ENCODE data around the gene MKLN1.

The MKLN1 gene

GRCh38 chr7:131533566-131534561 is 206.2 kb downstream of the MKLN1 start:
- no peak for DNase-seq (ENCODE audit: low read depth, low spot score)
- TF ChIP-seq CTCF (IDR thresholded peaks at IDR 0.05; ENCODE audit: low read depth, low read length) = no peak
- no peak overlapping the region for H3K4me3 ChIP-seq (ENCODE audit: low read depth, low read length)
- in situ Hi-C loops (cut with HindIII; ENCODE audit: low sequenced_read_pairs) = no loop called here

- no peak for TF ChIP-seq CTCF (IDR thresholded peaks at IDR 0.05; ENCODE audit: low read depth, low read length)
- in situ Hi-C loops (cut with HindIII; ENCODE audit: low sequenced_read_pairs) = no loop called here
- DNase-seq (ENCODE audit: low read depth, low spot score) = no peak
- H3K4me3 ChIP-seq (ENCODE audit: low read depth, low read length) = no peak overlapping the region
Observed at GRCh38 chr7:131536361-131536849, 208.7 kb downstream of the MKLN1 start.

- no peak for TF ChIP-seq CTCF (IDR thresholded peaks at IDR 0.05; ENCODE audit: low read depth, low read length)
- no peak overlapping the region for H3K4me3 ChIP-seq (ENCODE audit: low read depth, low read length)
- in situ Hi-C loops (cut with HindIII; ENCODE audit: low sequenced_read_pairs) = no loop called here
- DNase-seq (ENCODE audit: low read depth, low spot score) = no peak
Observed at GRCh38 chr7:131537571-131537978, 209.9 kb downstream of the MKLN1 start.

- in situ Hi-C loops (cut with HindIII; ENCODE audit: low sequenced_read_pairs) = no loop called here
- peak; percentile 51 for DNase-seq (ENCODE audit: low read depth, low spot score)
- no peak for TF ChIP-seq CTCF (IDR thresholded peaks at IDR 0.05; ENCODE audit: low read depth, low read length)
Observed at GRCh38 chr7:131538071-131538812, 210.6 kb downstream of the MKLN1 start.

GRCh38 chr7:131538813-131539179 is 211.1 kb downstream of the MKLN1 start:
- no peak for DNase-seq (ENCODE audit: low read depth, low spot score)
- in situ Hi-C loops (cut with HindIII; ENCODE audit: low sequenced_read_pairs) = no loop called here
- TF ChIP-seq CTCF (IDR thresholded peaks at IDR 0.05; ENCODE audit: low read depth, low read length) = no peak
- H3K4me3 ChIP-seq (ENCODE audit: low read depth, low read length) = no peak overlapping the region

More at GRCh38 chr7:131538071-131538812, 210.6 kb downstream of the MKLN1 start:
- H3K4me3 ChIP-seq (ENCODE audit: low read depth, low read length) = no peak overlapping the region

GRCh38 chr7:131540491-131541162 is 213.0 kb downstream of the MKLN1 start:
- TF ChIP-seq CTCF (IDR thresholded peaks at IDR 0.05; ENCODE audit: low read depth, low read length) = peak; percentile 20
- in situ Hi-C loops (cut with HindIII; ENCODE audit: low sequenced_read_pairs) = no loop called here
- H3K4me3 ChIP-seq (ENCODE audit: low read depth, low read length) = no peak overlapping the region
- DNase-seq (ENCODE audit: low read depth, low spot score) = peak; percentile 45
